ENCODE data around the gene LBH.

The LBH gene

GRCh38 chr2:30277582-30277981 lies 46.2 kb downstream of the LBH start:
- no peak for DNase-seq

DNA sequence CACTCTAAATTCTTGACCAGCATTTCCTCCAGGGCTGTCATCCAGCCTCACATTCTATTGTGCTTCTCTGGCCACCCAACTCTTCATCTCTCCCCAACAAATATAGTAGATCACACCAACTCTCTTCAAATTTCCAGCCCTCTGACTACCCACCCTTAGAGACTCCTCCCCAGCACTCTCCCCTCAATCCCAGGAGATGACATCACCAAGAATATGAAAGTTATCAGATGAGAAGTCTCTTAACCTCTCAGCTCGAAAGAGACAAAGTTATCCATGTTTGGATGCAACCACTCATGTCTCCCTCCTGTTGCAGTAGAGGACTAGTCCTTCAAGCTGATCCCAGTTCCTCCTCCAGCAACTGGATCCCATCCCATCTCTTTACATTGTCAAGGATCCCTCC lies 47.1 kb downstream of the LBH start:
- DNase-seq = no peak

- no peak for DNase-seq
Observed at GRCh38 chr2:30280596-30281434, 49.5 kb downstream of the LBH start.

DNA sequence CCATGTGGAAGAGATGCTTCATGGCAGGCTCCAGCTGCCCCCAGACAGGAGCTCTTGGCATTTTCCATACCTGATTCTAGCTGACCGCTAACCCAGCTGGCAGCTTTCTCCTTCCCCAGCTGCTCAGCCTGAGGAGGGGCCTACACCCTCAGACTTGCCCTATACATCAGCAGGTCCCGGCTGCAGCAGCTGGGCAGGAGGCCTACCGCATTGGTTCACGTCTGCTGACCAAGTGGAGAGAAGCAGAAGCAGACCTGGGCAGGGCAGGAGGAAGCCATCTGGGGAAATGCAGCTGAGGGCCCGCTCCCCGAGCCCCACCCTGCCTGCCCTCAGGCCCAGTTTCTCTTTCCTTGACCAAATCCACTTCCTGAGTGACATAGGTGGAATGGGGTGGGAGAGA lies 50.7 kb downstream of the LBH start:
- DNase-seq = no peak

- DNase-seq = no peak
Observed at GRCh38 chr2:30282721-30283120, 51.4 kb downstream of the LBH start.

DNA sequence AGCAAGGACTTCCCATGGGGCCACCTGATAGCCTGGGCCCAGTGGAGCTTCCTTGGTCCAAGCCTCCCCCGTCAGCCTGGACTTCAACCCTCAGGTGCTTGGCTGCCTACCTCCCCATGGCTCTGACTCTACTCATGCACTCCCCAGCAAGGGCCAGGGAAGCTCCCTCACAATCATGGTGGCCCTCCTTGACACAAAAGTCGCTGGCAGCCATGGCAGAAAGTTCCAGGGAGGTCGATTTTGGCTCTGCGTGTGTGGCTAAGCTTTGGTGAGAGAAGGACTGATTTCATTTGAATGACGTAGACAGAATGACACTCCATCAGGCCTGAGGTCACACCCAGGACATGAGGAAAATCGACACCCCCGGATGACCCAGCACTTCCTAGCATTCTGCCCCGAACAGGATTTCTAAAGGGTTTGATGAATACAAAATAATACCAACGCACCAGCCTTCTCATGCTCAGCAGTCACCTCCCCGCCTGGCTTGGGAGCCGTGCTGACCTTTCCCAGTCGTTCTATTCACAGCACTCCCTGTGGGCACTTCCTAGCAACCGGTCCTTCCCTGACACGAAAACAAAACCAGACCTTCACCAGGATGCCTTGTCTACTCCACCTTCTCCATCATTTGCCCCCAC lies 52.7 kb downstream of the LBH start:
- DNase-seq = no peak

DNA sequence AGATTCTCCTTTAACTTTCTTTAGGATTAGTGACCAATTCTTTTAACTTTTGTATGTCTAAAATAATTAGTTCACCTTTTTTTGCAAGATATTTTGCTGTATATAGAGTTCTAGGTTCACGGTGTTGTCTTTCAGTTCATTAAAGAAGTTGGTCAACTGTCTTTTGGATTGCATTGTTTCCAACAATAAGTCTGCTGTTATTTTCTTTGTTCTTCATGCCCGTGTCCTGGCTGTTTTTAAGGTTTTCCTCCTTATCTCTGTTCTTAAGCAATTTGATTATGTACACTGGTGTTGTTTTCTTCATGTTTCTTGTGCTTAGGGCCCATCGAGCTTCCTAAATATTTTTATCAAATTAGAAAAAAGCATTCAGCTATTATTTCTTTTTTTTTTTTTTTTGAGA lies 54.4 kb downstream of the LBH start:
- no peak for DNase-seq

DNA sequence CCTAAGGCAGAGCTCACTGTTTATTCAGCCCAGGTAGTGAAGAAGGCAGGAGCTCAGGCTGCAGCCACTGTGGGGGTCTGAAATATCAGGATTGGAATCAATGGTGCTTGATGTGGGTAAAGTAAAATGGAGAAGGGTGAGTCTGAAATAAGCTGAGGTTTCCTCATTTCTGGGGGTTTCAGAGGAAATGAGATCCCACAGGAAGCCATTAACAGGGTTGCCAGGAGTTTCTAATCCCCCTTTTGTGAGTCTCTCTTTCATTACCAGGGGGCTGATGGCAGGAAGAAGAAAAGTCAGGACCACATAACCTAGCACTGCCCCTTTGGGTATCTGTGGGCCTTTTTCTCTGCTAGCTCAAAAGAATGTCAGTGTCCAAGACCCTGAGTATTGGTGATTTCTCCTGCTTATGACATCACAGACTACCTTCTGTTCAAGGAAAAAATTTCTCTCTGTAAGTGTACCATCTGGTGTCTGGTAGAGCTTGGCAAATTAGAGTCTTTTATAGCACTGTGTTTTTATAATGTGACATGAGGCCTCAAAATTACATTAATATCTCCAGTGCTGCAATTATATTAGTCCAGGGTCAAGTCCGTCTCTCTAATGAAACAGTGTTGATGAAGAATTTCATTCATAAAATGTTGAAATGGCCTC lies 56.0 kb downstream of the LBH start:
- DNase-seq = no peak

- DNase-seq = no peak
Observed at GRCh38 chr2:30287857-30288513, 56.7 kb downstream of the LBH start.

DNA sequence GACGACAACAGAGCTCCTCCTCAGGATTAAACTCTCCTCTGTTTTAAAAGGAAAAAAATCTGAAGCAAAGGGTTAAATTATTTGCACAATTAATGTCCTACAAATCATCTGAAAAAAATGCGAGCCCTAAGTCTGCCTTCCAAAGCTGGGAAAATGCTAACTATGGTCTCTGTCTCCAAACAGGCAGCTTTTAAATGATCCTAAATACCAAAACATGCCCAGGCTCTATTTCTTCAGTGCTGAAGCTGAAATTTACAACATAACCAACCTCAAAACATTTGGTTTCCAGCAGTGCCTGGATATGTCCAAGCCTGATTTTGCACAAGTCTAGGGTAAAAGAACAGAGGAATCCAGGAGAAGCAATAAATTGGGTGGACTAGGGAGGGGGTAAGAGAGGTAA lies 57.2 kb downstream of the LBH start:
- DNase-seq = no peak

DNA sequence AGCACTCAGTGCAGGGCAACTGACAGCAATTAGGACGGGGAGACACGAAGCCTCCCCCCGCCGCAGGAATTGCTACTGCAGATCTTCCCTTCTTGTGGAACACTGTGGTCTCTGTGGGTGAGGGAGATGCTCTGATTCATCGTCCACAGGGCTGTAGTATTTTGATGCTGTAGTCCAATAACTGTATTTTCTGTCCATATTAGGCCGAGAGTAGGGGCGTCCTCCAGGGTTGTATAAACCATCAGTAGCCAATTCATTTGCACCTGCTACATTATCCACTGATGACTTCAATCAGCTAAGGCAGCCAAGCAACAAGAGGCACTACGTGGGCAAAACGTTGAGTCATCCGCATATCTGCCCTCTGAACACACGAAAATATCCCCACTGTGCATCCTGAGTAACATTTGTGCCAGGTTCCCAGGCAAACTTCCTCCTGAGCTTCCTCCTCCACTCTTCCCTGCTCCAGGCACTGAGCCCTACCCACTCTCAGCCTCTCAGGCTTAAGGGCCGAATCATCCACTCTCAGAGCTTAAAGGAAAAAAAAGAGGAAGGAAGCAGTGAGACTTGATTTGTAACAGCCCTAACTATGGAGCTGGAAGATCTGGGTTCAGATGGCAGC lies 62.1 kb downstream of the LBH start:
- DNase-seq = no peak

DNA sequence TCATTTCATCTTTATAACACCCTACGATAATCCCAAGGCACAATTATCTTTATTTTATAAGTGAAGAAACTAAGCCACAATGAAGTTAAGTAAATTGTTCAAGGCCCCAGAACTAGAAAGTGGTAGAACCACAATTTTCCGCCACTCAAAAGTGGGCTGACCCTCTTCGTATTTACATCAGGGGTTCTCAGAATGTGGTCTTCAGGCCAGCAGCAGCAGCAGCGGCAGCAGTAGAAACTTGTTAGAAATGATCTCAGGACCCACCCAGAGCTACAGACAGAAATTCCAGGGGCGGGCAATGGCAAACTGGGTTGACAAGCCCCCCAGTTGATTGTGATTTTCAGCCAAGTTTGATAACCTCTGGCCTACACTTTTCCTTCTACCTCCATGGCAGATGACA lies 62.8 kb downstream of the LBH start:
- no peak for DNase-seq

GRCh38 chr2:30296496-30296895 lies 65.2 kb downstream of the LBH start:
- DNase-seq = no peak

GRCh38 chr2:30298302-30298701 lies 67.0 kb downstream of the LBH start:
- no peak for DNase-seq

DNA sequence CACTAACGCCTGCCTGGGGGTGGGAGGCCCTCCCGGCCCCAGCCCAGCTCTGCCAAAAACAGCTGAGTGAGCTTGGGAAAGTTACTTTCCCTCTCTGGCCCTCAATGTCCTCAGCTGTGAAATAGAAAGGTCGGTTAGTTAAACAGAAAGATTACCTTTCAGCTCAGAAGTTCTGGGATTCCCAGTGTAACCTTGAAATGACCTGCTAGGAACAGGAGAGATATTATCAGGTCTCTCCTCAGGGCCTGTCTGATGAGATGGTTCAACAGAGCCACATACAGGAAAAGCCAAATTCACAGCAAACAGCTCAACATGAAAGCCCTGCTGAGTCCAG lies 68.8 kb downstream of the LBH start:
- no peak for DNase-seq

GRCh38 chr2:30300456-30301221 lies 69.3 kb downstream of the LBH start:
- no peak for DNase-seq

DNA sequence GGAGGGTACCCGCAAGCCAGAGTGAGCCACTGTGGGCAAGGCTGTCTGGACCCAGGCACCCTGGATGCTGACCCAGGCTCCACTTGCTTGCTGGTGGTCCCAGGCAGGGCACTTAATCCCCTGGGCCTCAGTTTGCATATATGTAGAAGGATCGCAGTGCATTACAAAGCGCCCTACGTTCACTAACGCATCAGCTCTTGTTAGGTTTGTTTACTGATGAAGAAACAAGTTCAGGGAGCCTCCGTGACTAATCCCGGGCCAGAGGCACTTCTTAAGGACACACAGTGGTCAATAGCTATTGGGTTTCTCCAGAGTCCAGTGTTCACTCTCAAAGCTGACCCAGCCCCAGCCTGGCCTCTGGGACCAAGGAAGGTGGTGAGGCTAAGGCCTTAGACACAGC lies 70.2 kb downstream of the LBH start:
- no peak for DNase-seq

DNA sequence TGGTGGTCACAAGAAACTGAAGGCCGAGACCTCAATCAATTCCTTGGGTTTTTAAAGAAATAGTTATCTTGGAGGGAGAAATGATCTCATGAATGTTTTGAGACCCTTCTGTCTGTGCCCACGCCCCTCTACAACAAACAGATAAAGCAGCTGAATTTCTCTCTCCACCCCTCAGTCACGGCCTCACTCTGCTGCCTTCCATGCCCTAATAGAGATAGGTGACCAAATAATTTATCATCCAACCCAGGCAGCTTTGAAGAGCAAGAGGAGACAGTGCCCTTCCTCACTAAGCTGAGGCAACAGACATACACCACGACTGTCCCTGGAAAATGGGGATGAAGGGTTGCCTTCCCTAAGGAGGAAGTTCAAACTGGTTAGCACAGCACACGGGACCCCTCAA lies 71.2 kb downstream of the LBH start:
- no peak for DNase-seq

DNA sequence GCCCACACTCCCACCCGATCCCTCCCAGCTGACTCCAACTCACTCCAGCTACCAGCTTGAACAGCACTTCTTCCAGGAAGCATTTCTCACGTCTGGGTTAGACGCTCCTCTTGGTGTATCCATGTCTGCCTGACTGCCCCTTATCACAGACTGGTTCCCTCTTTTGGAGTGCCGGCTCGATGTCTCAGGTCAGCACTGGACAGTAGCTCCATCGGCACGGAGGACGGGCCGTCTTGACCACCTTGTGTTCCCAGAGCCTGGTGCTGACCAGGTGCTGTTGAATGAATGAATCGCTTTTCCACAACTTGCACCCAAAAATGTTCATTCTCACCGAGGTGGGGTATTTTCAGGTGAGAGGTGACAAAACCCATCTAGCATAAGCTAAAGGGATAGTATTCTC lies 71.8 kb downstream of the LBH start:
- DNase-seq = no peak

- DNase-seq = no peak
Observed at GRCh38 chr2:30305235-30305634, 73.9 kb downstream of the LBH start.

DNA sequence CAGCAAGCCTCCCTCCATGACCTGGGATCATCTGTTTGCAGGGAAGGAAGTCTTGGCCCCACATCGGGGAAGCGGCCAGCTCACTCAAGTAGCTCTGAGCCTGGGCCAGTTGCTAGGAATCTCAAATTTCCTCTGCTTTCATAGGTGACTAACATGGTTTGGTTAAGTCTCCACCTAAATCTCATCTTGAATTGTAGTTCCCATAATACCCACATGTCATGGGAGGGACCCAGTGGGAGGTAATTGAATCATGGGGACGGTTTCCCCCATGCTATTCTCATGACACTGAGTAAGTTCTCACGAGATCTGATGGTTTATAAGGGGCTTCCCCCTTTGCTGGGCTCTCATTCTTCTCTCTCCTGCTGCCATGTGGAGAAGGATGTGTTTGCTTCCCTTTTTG lies 75.2 kb downstream of the LBH start:
- no peak for DNase-seq

DNA sequence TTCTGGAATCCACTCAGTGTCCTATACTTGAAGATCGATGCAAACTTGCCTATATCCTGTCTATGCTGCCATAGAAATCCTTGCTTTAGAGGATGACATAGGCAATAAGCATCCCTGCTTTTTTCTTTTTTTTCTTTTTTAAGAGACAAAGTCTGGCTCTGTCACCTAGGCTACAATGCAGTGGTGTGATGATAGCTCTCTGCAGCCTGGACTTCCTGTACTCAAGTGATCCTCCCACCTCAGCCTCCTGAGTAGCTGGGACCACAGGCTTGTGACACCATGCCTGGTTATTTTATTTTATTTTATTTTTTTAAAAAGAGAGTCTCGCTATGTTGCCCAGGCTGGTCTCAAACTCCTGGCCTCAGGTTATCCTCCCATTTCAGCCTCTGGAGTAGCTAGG lies 76.9 kb downstream of the LBH start:
- no peak for DNase-seq

Data from NCI-H187 (cell line).